ENCODE results near the gene ADISSP. TPM values are rescaled to one million over a fixed set of nuclear protein-coding genes. Genes with fewer than 3 reads are reported as not detected.

ADISSP gene
- total and polyA plus RNA-seq, 2 donors (not counting 1 experiment from before 2014, with no cell fraction given) = 18.4 to 28.8 TPM

GRCh38 chr20:3815703-3816315, 48.3 kb upstream of the ADISSP start:
- H3K4me1 Mint-ChIP-seq = peaks cover 21% of the 10 kb centered on the region
- no peak overlapping the region for H3K4me3 Mint-ChIP-seq
- H3K9me3 Mint-ChIP-seq (ENCODE audit: insufficient read depth) = no peaks in the 10 kb centered on the region
- Histone ChIP-seq H3K4me1 (ENCODE audit: control insufficient read depth in 2 of 2, insufficient read depth in 2 of 2, low read length in 2 of 2) (peaks cover 14 to 22% of the 10 kb centered on the region in 2 donors), H4K20me1 (ENCODE audit: control insufficient read depth, insufficient read depth, low read length, poor library complexity, severe bottlenecking) (no peaks in the 10 kb centered on the region), H3K9ac (ENCODE audit: low read length) (no peak overlapping the region), H3K27me3 (replicated peaks in 1 of 4; ENCODE audit: control extremely low read depth in 1 of 4, control insufficient read depth in 3 of 4, insufficient read depth in 4 of 4, low read length in 3 of 4) (no peaks in the 10 kb centered on the region), H3K36me3 (replicated peaks in 1 of 2; ENCODE audit: control extremely low read depth in 1 of 2, control insufficient read depth in 1 of 2, extremely low read depth in 1 of 2, insufficient read depth in 2 of 2, low read length in 1 of 2) (no peaks in the 10 kb centered on the region), H3K79me2 (ENCODE audit: control insufficient read depth, insufficient read depth, low read length) (no peaks in the 10 kb centered on the region), H3K9me3 (ENCODE audit: control extremely low read depth in 1 of 3, control insufficient read depth in 2 of 3, insufficient read depth in 1 of 3, low read length in 2 of 3) (no peaks in the 10 kb centered on the region), H3K27ac (ENCODE audit: low read length in 2 of 2) (no peak overlapping the region), H3K4me3 (ENCODE audit: control extremely low read depth in 1 of 5, extremely low read depth in 1 of 5, insufficient read depth in 1 of 5, low read depth in 2 of 5, low read length in 4 of 5) (no peak overlapping the region), H2AFZ (ENCODE audit: insufficient read depth, low read depth, low read length, poor library complexity, severe bottlenecking) (no peak overlapping the region), H3K4me2 (replicated peaks; ENCODE audit: low read depth, low read length, poor library complexity, severe bottlenecking) (no peak overlapping the region)
- ATAC-seq (ENCODE audit: low read depth) (no peak), DNase-seq (no peak)
- WGBS (ENCODE audit: insufficient coverage) = 60% methylated on average over 7 of the region's 9 CpGs
- TF ChIP-seq EZH2 (IDR thresholded peaks at IDR 0.05; ENCODE audit: borderline replicate concordance, insufficient read depth, low read depth, low read length, poor library complexity, severe bottlenecking) (no peak), CTCF (IDR thresholded peaks at IDR 0.05) (no peak)
- POLR2A ChIA-PET = no interaction called here
- H3K27ac Mint-ChIP-seq = no peak overlapping the region
- CTCF ChIA-PET = no interaction called here
- intact Hi-C loops (cut with micrococcal nuclease) = no loop called here
- no peaks in the 10 kb centered on the region for H3K27me3 Mint-ChIP-seq

- Histone ChIP-seq H4K20me1 (ENCODE audit: control insufficient read depth, insufficient read depth, low read length, poor library complexity, severe bottlenecking) (no peaks in the 10 kb centered on the region), H3K36me3 (replicated peaks in 1 of 2; ENCODE audit: control extremely low read depth in 1 of 2, control insufficient read depth in 1 of 2, extremely low read depth in 1 of 2, insufficient read depth in 2 of 2, low read length in 1 of 2) (no peaks in the 10 kb centered on the region), H3K4me3 (ENCODE audit: control extremely low read depth in 1 of 5, extremely low read depth in 1 of 5, insufficient read depth in 1 of 5, low read depth in 2 of 5, low read length in 4 of 5) (no peak overlapping the region), H3K4me1 (ENCODE audit: control insufficient read depth in 2 of 2, insufficient read depth in 2 of 2, low read length in 2 of 2) (peaks cover 14 to 22% of the 10 kb centered on the region in 2 donors), H2AFZ (ENCODE audit: insufficient read depth, low read depth, low read length, poor library complexity, severe bottlenecking) (no peak overlapping the region), H3K4me2 (replicated peaks; ENCODE audit: low read depth, low read length, poor library complexity, severe bottlenecking) (no peak overlapping the region), H3K27me3 (replicated peaks in 1 of 4; ENCODE audit: control extremely low read depth in 1 of 4, control insufficient read depth in 3 of 4, insufficient read depth in 4 of 4, low read length in 3 of 4) (no peaks in the 10 kb centered on the region), H3K27ac (ENCODE audit: low read length in 2 of 2) (no peak overlapping the region), H3K9ac (ENCODE audit: low read length) (no peak overlapping the region), H3K79me2 (ENCODE audit: control insufficient read depth, insufficient read depth, low read length) (no peaks in the 10 kb centered on the region), H3K9me3 (ENCODE audit: control extremely low read depth in 1 of 3, control insufficient read depth in 2 of 3, insufficient read depth in 1 of 3, low read length in 2 of 3) (no peaks in the 10 kb centered on the region)
- intact Hi-C loops (cut with micrococcal nuclease) = no loop called here
- no peak for DNase-seq
- Mint-ChIP-seq H3K4me3 (no peak overlapping the region), H3K4me1 (peaks cover 18% of the 10 kb centered on the region), H3K9me3 (ENCODE audit: insufficient read depth) (no peaks in the 10 kb centered on the region), H3K27ac (no peak overlapping the region), H3K27me3 (no peaks in the 10 kb centered on the region)
- POLR2A ChIA-PET = no interaction called here
- CTCF ChIA-PET = no interaction called here
- WGBS (ENCODE audit: insufficient coverage) = 94% methylated on average over 5 of the region's 7 CpGs
- ATAC-seq (ENCODE audit: low read depth) = no peak
- no peak for TF ChIP-seq CTCF (IDR thresholded peaks at IDR 0.05)
- TF ChIP-seq EZH2 (IDR thresholded peaks at IDR 0.05; ENCODE audit: borderline replicate concordance, insufficient read depth, low read depth, low read length, poor library complexity, severe bottlenecking) = no peak
Observed at GRCh38 chr20:3814928-3815495, 47.5 kb upstream of the ADISSP start.

Measured in B cell (primary cell).